ENCODE results near the gene SCAANT1.
A peak's percentile ranks its signal among the peaks of the same experiment; 100 is the strongest.

The SCAANT1 gene

GRCh38 chr3:63869940-63870614 is 42.1 kb downstream of the SCAANT1 start:
- no peaks in the 10 kb centered on the region for H3K9me2 ChIP-seq (ENCODE audit: low read depth, low read length)
- H3K9ac ChIP-seq (ENCODE audit: low read length): no peak overlapping the region
- H3K4me2 ChIP-seq (ENCODE audit: low read length): peak overlapping the region; percentile 20; the same call in 1 of the 2 replicates
- H3K36me3 ChIP-seq (ENCODE audit: insufficient read depth, low read length): peaks cover 13% of the 10 kb centered on the region
- H3K79me2 ChIP-seq (ENCODE audit: insufficient read depth, low read length): peaks cover 96% of the 10 kb centered on the region
- H3K27me3 ChIP-seq (ENCODE audit: insufficient read depth, low read length): no peaks in the 10 kb centered on the region
- no peaks in the 10 kb centered on the region for H4K20me1 ChIP-seq (ENCODE audit: insufficient read depth, low read length)
- no peaks in the 10 kb centered on the region for H3K9me3 ChIP-seq (ENCODE audit: low read length)
- H3K27ac ChIP-seq (ENCODE audit: low read depth, low read length, poor library complexity, severe bottlenecking): no peak overlapping the region
- no peaks in the 10 kb centered on the region for H3F3A ChIP-seq (ENCODE audit: insufficient read depth, low read length)
- no peak overlapping the region for H2AFZ ChIP-seq (ENCODE audit: low read length)
- peaks cover 48% of the 10 kb centered on the region for H3K4me1 ChIP-seq (ENCODE audit: insufficient read depth, low read length, severe bottlenecking)
- no peak overlapping the region for H3K4me3 ChIP-seq (ENCODE audit: low read depth, low read length, poor library complexity, severe bottlenecking)
- TF ChIP-seq EZH2 (IDR thresholded peaks at IDR 0.05; ENCODE audit: borderline replicate concordance, low read length): no peak
- no peak for TF ChIP-seq CTCF (IDR thresholded peaks at IDR 0.05; ENCODE audit: low read length)

- no peak for TF ChIP-seq CTCF (IDR thresholded peaks at IDR 0.05; ENCODE audit: low read length)
- no peak for TF ChIP-seq EZH2 (IDR thresholded peaks at IDR 0.05; ENCODE audit: borderline replicate concordance, low read length)
- Histone ChIP-seq H3K4me1 (ENCODE audit: insufficient read depth, low read length, severe bottlenecking) (peaks cover 49% of the 10 kb centered on the region), H3K9me3 (ENCODE audit: low read length) (no peaks in the 10 kb centered on the region), H2AFZ (ENCODE audit: low read length) (no peak overlapping the region), H4K20me1 (ENCODE audit: insufficient read depth, low read length) (no peaks in the 10 kb centered on the region), H3K79me2 (ENCODE audit: insufficient read depth, low read length) (peaks cover 90% of the 10 kb centered on the region), H3K36me3 (ENCODE audit: insufficient read depth, low read length) (peaks cover 13% of the 10 kb centered on the region), H3F3A (ENCODE audit: insufficient read depth, low read length) (no peaks in the 10 kb centered on the region), H3K27me3 (ENCODE audit: insufficient read depth, low read length) (no peaks in the 10 kb centered on the region), H3K9me2 (ENCODE audit: low read depth, low read length) (no peaks in the 10 kb centered on the region), H3K4me3 (ENCODE audit: low read depth, low read length, poor library complexity, severe bottlenecking) (no peak overlapping the region), H3K4me2 (ENCODE audit: low read length) (no peak overlapping the region), H3K27ac (ENCODE audit: low read depth, low read length, poor library complexity, severe bottlenecking) (no peak overlapping the region), H3K9ac (ENCODE audit: low read length) (no peak overlapping the region)
Measured at GRCh38 chr3:63867225-63867624, 45.0 kb downstream of the SCAANT1 start.

- TF ChIP-seq EZH2 (IDR thresholded peaks at IDR 0.05; ENCODE audit: borderline replicate concordance, low read length) (no peak), CTCF (IDR thresholded peaks at IDR 0.05; ENCODE audit: low read length) (no peak)
- Histone ChIP-seq H3K4me3 (ENCODE audit: low read depth, low read length, poor library complexity, severe bottlenecking) (peak overlapping the region; percentile 84), H3F3A (ENCODE audit: insufficient read depth, low read length) (no peaks in the 10 kb centered on the region), H3K9me2 (ENCODE audit: low read depth, low read length) (no peaks in the 10 kb centered on the region), H3K9me3 (ENCODE audit: low read length) (no peaks in the 10 kb centered on the region), H4K20me1 (ENCODE audit: insufficient read depth, low read length) (no peaks in the 10 kb centered on the region), H3K9ac (ENCODE audit: low read length) (peak overlapping the region; percentile 87), H3K79me2 (ENCODE audit: insufficient read depth, low read length) (peaks cover 80% of the 10 kb centered on the region), H3K36me3 (ENCODE audit: insufficient read depth, low read length) (peaks cover 13% of the 10 kb centered on the region), H3K27ac (ENCODE audit: low read depth, low read length, poor library complexity, severe bottlenecking) (peak overlapping the region; percentile 72), H2AFZ (ENCODE audit: low read length) (no peak overlapping the region), H3K4me1 (ENCODE audit: insufficient read depth, low read length, severe bottlenecking) (peaks cover 43% of the 10 kb centered on the region), H3K27me3 (ENCODE audit: insufficient read depth, low read length) (no peaks in the 10 kb centered on the region), H3K4me2 (ENCODE audit: low read length) (peak overlapping the region; percentile 91)
Measured at GRCh38 chr3:63864965-63865327, 47.2 kb downstream of the SCAANT1 start.
